ENCODE measurements around the gene GTPBP2. TPM values are rescaled to one million over a fixed set of nuclear protein-coding genes. Genes with fewer than 3 reads are reported as not detected.
"Not testable (repeated sequence)": the region's sequence is repeated elsewhere in the genome, so short reads cannot be mapped to it uniquely, and the experiment has no call there.

GTPBP2 gene
- total RNA-seq, 1 donor from 2014 or later, result 45.7 TPM

- peak overlapping the region; percentile 75 for H3K27ac ChIP-seq
- intact Hi-C loops (cut with DNase I), result loop anchor here (2.0 to 10.0 kb wide), 3 partner anchors 100 to 405 kb away; no protein-coding TSS in a partner anchor
- no peaks in the 10 kb centered on the region for H3K27me3 ChIP-seq
- peak overlapping the region in 1 of 2 donors; percentile 23 for H3K4me3 ChIP-seq
- H3K4me1 ChIP-seq, result peaks cover 37% of the 10 kb centered on the region
- peak; percentile 30 to 58 for TF ChIP-seq POLR2AphosphoS5 (IDR thresholded peaks at IDR 0.05; ENCODE audit: insufficient read depth in 1 of 2, low read depth in 1 of 2)
- no peak for TF ChIP-seq POLR2A (IDR thresholded peaks at IDR 0.05)
- peak; percentile 93 to 98 (median 97) for TF ChIP-seq CTCF (IDR thresholded peaks at IDR 0.05)
- no peak for DNase-seq (ENCODE audit: extremely low spot score in 2 of 2)
- H3K36me3 ChIP-seq, result peaks cover 0 to 6% of the 10 kb centered on the region in 2 donors
- no peaks in the 10 kb centered on the region for H3K9me3 ChIP-seq
These were observed 38.4 kb upstream of the GTPBP2 start for GRCh38 chr6:43667245-43668150.

GRCh38 chr6:43666196-43666920, 37.3 kb upstream of the GTPBP2 start:
- Histone ChIP-seq H3K36me3 (no peaks in the 10 kb centered on the region), H3K9me3 (no peaks in the 10 kb centered on the region), H3K27ac (no peak overlapping the region), H3K4me3 (no peak overlapping the region), H3K4me1 (peaks cover 37% of the 10 kb centered on the region), H3K27me3 (no peaks in the 10 kb centered on the region)
- DNase-seq (ENCODE audit: extremely low spot score in 2 of 2), result no peak
- TF ChIP-seq CTCF (IDR thresholded peaks at IDR 0.05) (no peak), POLR2AphosphoS5 (IDR thresholded peaks at IDR 0.05; ENCODE audit: insufficient read depth in 1 of 2, low read depth in 1 of 2) (no peak), POLR2A (IDR thresholded peaks at IDR 0.05) (no peak)
- intact Hi-C loops (cut with DNase I), result loop anchor here (2.0 to 10.0 kb wide), 3 partner anchors 101 to 406 kb away; no protein-coding TSS in a partner anchor

GRCh38 chr6:43665376-43665775, 36.3 kb upstream of the GTPBP2 start:
- intact Hi-C loops (cut with DNase I), result loop anchor here (5.0 to 10.0 kb wide), 2 partner anchors 102 to 289 kb away; no protein-coding TSS in a partner anchor
- no peak for TF ChIP-seq CTCF (IDR thresholded peaks at IDR 0.05)
- no peak for TF ChIP-seq POLR2AphosphoS5 (IDR thresholded peaks at IDR 0.05; ENCODE audit: insufficient read depth in 1 of 2, low read depth in 1 of 2)
- TF ChIP-seq POLR2A (IDR thresholded peaks at IDR 0.05), result no peak
- Histone ChIP-seq H3K27me3 (no peaks in the 10 kb centered on the region), H3K4me3 (no peak overlapping the region), H3K9me3 (no peaks in the 10 kb centered on the region), H3K4me1 (peaks cover 31% of the 10 kb centered on the region), H3K36me3 (no peaks in the 10 kb centered on the region), H3K27ac (no peak overlapping the region)
- no peak for DNase-seq (ENCODE audit: extremely low spot score in 2 of 2)

GRCh38 chr6:43662948-43663347, 33.9 kb upstream of the GTPBP2 start:
- H3K36me3 ChIP-seq; H3K4me3 ChIP-seq; H3K27ac ChIP-seq; H3K4me1 ChIP-seq; H3K9me3 ChIP-seq; DNase-seq (ENCODE audit: extremely low spot score in 2 of 2); H3K27me3 ChIP-seq: not testable (repeated sequence)
- intact Hi-C loops (cut with DNase I), result loop anchor here (10.0 kb wide), 1 partner anchor 292 kb away; no protein-coding TSS in a partner anchor

GRCh38 chr6:43658161-43658560, 29.1 kb upstream of the GTPBP2 start:
- H3K27ac ChIP-seq, result no peak overlapping the region
- DNase-seq (ENCODE audit: extremely low spot score in 2 of 2), result no peak
- H3K36me3 ChIP-seq, result no peaks in the 10 kb centered on the region
- H3K27me3 ChIP-seq, result no peaks in the 10 kb centered on the region
- no peaks in the 10 kb centered on the region for H3K9me3 ChIP-seq
- TF ChIP-seq CTCF (IDR thresholded peaks at IDR 0.05), result no peak
- no peak for TF ChIP-seq POLR2A (IDR thresholded peaks at IDR 0.05)
- TF ChIP-seq POLR2AphosphoS5 (IDR thresholded peaks at IDR 0.05; ENCODE audit: insufficient read depth in 1 of 2, low read depth in 1 of 2), result no peak
- no peaks in the 10 kb centered on the region for H3K4me1 ChIP-seq
- H3K4me3 ChIP-seq, result no peak overlapping the region
- intact Hi-C loops (cut with DNase I), result no loop called here
